Thoracic aorta (tissue), 2 donors: ENCODE data around the gene PPP1R11. TPM values are rescaled to one million over a fixed set of nuclear protein-coding genes. Genes with fewer than 3 reads are reported as not detected.

ENCODE experiments used
- ATAC-seq: fragments of 150-250 bp; one replicate; pipeline ENCODE4 v1.8.0; 2017; ENCODE audit warnings: low read depth; ENCODE audit not compliant: insufficient number of reproducible peaks, low FRiP score
- DNase-seq: peaks from one replicate; pipeline ENCODE4 v3.0.0-alpha.2; 2020; ENCODE audit warnings: low spot score
- H3K27ac ChIP-seq, 2 donors: fragments of 200-600 bp; sonication (generic); 1 replicate in 1 of 2; 2 replicates in 1 of 2; pipeline ENCODE4 v1.5.1; 2016; ENCODE audit warnings: mild to moderate bottlenecking in 2 of 2, moderate library complexity in 2 of 2
- H3K27me3 ChIP-seq: fragments of 200-600 bp; sonication (generic); replicated peaks from 2 replicates; pipeline ENCODE4 v1.6.0; 2016; ENCODE audit warnings: mild to moderate bottlenecking; ENCODE audit not compliant: insufficient read depth
- H3K36me3 ChIP-seq: fragments of 200-600 bp; sonication (generic); one replicate; pipeline ENCODE4 v1.5.1; 2016
- H3K4me1 ChIP-seq, 2 donors: fragments of 200-600 bp; sonication (generic); 1 replicate in 1 of 2; 2 replicates in 1 of 2; pipeline versions ENCODE4 v1.5.1 to v1.6.0; 2016; ENCODE audit warnings: low read depth in 2 of 2, mild to moderate bottlenecking in 1 of 2; ENCODE audit not compliant: control insufficient read depth in 1 of 2
- H3K4me3 ChIP-seq: fragments of 200-600 bp; sonication (generic); 2 replicates; pipeline ENCODE4 v1.5.1; 2016; ENCODE audit warnings: mild to moderate bottlenecking
- H3K9me3 ChIP-seq: fragments of 200-600 bp; sonication (generic); 2 replicates; pipeline ENCODE4 v1.5.1; 2016
- CTCF ChIP-seq: fragments of 200-600 bp; sonication (generic); IDR thresholded peaks from one replicate; pipeline ENCODE4 v1.5.1; 2019; ENCODE audit warnings: antibody characterized with exemption
- total RNA-seq, 2 donors: library from RNA; depleted of rRNA; stranded (reverse); fragments of >200 nt; gene quantifications; one replicate each; pipeline versions ENCODE4 v1.1.0 to v1.2.3, GENCODE V29; 2016

The PPP1R11 gene
- total RNA-seq, 2 donors from 2014 or later = 25.2 to 45.5 TPM

DNA sequence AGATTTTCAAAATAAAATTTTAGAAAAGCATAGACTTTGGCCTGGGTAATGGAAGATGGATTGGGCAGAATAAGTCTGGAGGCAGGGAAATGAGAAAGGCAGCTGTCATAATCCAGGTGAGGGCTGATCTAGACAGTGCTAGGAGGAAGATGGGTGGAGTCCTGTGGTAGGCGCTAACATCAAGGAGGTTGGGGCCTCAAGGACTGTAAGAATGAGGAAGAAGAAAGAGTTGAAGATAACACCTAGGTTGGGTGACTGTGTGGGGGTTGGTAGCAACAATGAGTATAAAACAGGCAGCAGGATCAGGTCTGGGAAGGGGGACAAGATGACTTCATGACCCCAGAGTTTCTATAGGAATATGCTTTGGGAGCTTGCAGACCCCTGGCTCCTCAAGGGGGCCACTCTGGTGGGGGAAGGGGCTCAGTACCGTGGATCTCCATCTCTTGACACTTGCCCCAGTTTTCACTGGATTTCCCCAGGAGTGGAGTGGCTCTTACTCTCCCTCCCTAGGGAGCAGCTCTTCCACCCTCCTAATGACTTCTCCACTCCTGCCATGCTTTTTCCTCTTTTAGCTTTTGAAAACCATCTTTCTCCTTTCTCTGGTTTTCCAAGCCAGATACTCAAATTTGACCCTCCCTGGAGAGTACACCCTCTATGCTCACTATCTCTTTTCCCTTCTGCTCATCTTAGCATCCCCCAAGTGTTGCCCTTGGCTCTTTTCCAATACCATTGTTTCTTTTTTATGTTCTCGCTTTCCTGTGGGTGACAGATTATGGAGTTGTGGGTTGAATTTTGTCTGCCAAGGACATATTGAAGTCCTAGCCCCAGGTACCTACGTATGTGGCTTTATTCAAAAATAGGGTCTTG, 31.1 kb downstream of the PPP1R11 start:
- Histone ChIP-seq H3K4me1 (peaks cover 8 to 27% of the 10 kb centered on the region in 2 donors), H3K27me3 (peaks cover 18% of the 10 kb centered on the region), H3K9me3 (no peaks in the 10 kb centered on the region), H3K27ac (no peak overlapping the region), H3K36me3 (no peaks in the 10 kb centered on the region), H3K4me3 (no peak overlapping the region)
- DNase-seq (no peak), ATAC-seq (no peak)
- no peak for TF ChIP-seq CTCF

- Histone ChIP-seq H3K4me1 (peaks cover 8 to 27% of the 10 kb centered on the region in 2 donors), H3K9me3 (no peaks in the 10 kb centered on the region), H3K36me3 (no peaks in the 10 kb centered on the region), H3K27ac (peak overlapping the region in 1 of 2 donors; percentile 14), H3K4me3 (no peak overlapping the region), H3K27me3 (peaks cover 18% of the 10 kb centered on the region)
- no peak for DNase-seq
- ATAC-seq = no peak
- TF ChIP-seq CTCF = no peak
These were observed 33.2 kb downstream of the PPP1R11 start for GRCh38 chr6:30100154-30100553.

- H3K27ac ChIP-seq = no peak overlapping the region
- TF ChIP-seq CTCF = no peak
- no peaks in the 10 kb centered on the region for H3K9me3 ChIP-seq
- no peaks in the 10 kb centered on the region for H3K36me3 ChIP-seq
- peaks cover 18% of the 10 kb centered on the region for H3K27me3 ChIP-seq
- ATAC-seq = no peak
- H3K4me1 ChIP-seq = peaks cover 8 to 27% of the 10 kb centered on the region in 2 donors
- no peak for DNase-seq
- peak overlapping the region; percentile 70 for H3K4me3 ChIP-seq
These were observed 33.8 kb downstream of the PPP1R11 start for GRCh38 chr6:30100585-30101443.

DNA sequence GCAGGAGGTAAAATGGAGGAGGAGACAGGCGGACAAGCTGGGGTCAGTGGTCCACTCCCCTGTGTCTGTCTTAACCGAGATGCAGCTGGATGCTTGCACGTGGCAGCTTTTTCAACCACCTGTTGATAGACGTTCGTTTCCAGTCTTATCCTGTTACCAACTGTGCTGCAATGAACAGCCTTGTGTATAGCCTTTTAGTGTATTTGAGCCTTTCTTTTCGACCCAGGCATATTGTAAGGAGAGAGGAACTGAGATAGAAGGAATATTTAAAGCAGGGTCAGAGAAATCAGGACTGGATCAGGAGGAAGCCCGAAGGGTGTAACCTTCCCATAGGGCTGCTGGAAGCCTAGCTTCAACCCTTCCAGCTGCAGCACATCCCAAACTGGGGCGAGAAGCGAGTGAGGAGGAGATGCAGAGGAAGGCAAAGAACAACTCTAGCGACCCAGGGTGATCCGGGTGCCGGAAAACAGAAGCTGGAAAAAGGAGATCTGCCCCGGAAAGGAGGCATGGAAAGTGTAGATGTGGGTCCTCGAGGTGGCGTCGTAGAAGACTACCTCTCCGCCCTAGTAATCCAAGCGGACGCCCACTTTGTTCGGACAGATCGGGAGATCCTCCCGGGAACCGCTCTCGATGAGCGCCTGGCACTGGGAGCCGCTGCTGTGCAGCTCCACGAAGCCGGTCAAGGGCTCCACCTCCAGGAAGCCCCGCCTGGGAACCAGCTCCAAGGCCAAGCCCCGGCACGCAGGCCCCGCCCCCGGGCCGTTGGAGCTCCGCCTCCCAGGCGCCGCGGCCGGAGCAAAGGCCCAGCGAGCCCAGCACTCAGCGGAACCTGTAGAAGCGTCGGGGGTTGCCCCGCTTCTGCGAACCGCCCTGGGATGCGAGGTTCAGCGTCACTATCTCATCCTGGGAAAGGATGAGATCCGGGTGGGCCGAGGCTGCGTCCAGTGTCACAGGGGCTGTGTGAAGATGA, 34.7 kb downstream of the PPP1R11 start:
- Histone ChIP-seq H3K36me3 (no peaks in the 10 kb centered on the region), H3K9me3 (no peaks in the 10 kb centered on the region), H3K27me3 (peaks cover 18% of the 10 kb centered on the region), H3K4me1 (peaks cover 8 to 27% of the 10 kb centered on the region in 2 donors), H3K27ac (peak overlapping the region in 1 of 2 donors; percentile 39), H3K4me3 (peak overlapping the region; percentile 70)
- TF ChIP-seq CTCF = no peak
- DNase-seq (peak; percentile 36), ATAC-seq (peak; percentile 52)
